Retinal pigment epithelial cell (primary cell): ENCODE results near the gene ARHGEF37.
A peak's percentile ranks its signal among the peaks of the same experiment; 100 is the strongest.
"Not testable (repeated sequence)": the region's sequence is repeated elsewhere in the genome, so short reads cannot be mapped to it uniquely, and the experiment has no call there.

Source experiments
- DNase-seq: peaks from one replicate; pipeline ENCODE4 v3.0.0-alpha.2; 2010; ENCODE audit warnings: low read depth
- H3K4me3 ChIP-seq: 2 replicates; pipeline ENCODE4 v1.5.1; 2011; ENCODE audit warnings: mild to moderate bottlenecking, low read length, control low read depth, moderate library complexity
- TF ChIP-seq, protein P1 (sequence below): conservative IDR thresholded peaks from 2 replicates; pipeline ENCODE4 v1.5.1; 2011; ENCODE audit warnings: low read depth, low read length, control low read depth, inconsistent platforms

ARHGEF37 gene

GRCh38 chr5:149564542-149565140, 16.7 kb upstream of the ARHGEF37 start:
- not testable (repeated sequence) for DNase-seq, H3K4me3 ChIP-seq
- TF ChIP-seq, protein P1, sequence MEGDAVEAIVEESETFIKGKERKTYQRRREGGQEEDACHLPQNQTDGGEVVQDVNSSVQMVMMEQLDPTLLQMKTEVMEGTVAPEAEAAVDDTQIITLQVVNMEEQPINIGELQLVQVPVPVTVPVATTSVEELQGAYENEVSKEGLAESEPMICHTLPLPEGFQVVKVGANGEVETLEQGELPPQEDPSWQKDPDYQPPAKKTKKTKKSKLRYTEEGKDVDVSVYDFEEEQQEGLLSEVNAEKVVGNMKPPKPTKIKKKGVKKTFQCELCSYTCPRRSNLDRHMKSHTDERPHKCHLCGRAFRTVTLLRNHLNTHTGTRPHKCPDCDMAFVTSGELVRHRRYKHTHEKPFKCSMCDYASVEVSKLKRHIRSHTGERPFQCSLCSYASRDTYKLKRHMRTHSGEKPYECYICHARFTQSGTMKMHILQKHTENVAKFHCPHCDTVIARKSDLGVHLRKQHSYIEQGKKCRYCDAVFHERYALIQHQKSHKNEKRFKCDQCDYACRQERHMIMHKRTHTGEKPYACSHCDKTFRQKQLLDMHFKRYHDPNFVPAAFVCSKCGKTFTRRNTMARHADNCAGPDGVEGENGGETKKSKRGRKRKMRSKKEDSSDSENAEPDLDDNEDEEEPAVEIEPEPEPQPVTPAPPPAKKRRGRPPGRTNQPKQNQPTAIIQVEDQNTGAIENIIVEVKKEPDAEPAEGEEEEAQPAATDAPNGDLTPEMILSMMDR: peak; percentile 43

- no peak for DNase-seq
- TF ChIP-seq, protein P1: no peak
- H3K4me3 ChIP-seq: no peak overlapping the region
Measured at GRCh38 chr5:149567226-149567625, 14.1 kb upstream of the ARHGEF37 start.

GRCh38 chr5:149572170-149572569, 9.1 kb upstream of the ARHGEF37 start:
- TF ChIP-seq, protein P1: no peak
- H3K4me3 ChIP-seq: no peak overlapping the region
- DNase-seq: no peak

- no peak overlapping the region for H3K4me3 ChIP-seq
- TF ChIP-seq, protein P1: no peak
- DNase-seq: no peak
Measured at GRCh38 chr5:149572576-149573231, 8.6 kb upstream of the ARHGEF37 start.

- DNase-seq: no peak
- TF ChIP-seq, protein P1: no peak
- no peak overlapping the region for H3K4me3 ChIP-seq
Measured at GRCh38 chr5:149575131-149575530, 6.2 kb upstream of the ARHGEF37 start.

GRCh38 chr5:149576021-149576420, 5.3 kb upstream of the ARHGEF37 start:
- no peak overlapping the region for H3K4me3 ChIP-seq
- no peak for DNase-seq
- TF ChIP-seq, protein P1: no peak

DNA sequence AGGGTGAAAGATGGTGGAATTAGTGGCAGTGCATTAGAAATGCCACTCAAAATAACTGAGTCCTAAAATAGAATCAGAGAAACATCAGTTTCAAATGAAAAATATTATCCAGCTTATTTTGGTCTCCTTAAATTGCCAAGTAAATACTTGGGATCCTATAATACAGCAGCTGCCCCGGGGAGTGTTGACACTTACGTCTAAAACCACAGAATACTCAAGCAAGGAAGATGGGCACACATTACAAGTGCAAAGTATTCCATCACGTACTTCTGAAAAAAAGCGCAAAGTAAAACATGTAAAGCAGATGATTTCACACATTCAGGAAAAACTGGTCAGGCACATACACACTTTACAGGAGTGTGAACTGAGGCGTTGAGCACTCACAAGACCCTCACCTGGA, 2.4 kb upstream of the ARHGEF37 start:
- TF ChIP-seq, protein P1: no peak
- H3K4me3 ChIP-seq: no peak overlapping the region
- DNase-seq: no peak
